NK-92 (cell line): ENCODE measurements around the gene WNT7A.

ENCODE experiments used
- DNase-seq: peaks from one replicate; lab custom pipeline; 2025; ENCODE audit not compliant: unreplicated experiment; lab: John Stamatoyannopoulos, UW

The WNT7A gene

GRCh38 chr3:13796701-13797460 is 83.0 kb downstream of the WNT7A start:
- DNase-seq = no peak

GRCh38 chr3:13795816-13796215 is 84.1 kb downstream of the WNT7A start:
- DNase-seq = no peak

GRCh38 chr3:13794322-13794721 is 85.5 kb downstream of the WNT7A start:
- no peak for DNase-seq

- DNase-seq = no peak
Measured at GRCh38 chr3:13793451-13793850, 86.4 kb downstream of the WNT7A start.

GRCh38 chr3:13792512-13793371 is 87.1 kb downstream of the WNT7A start:
- no peak for DNase-seq

- no peak for DNase-seq
Measured at GRCh38 chr3:13792051-13792490, 87.8 kb downstream of the WNT7A start.

GRCh38 chr3:13791198-13792050 is 88.4 kb downstream of the WNT7A start:
- no peak for DNase-seq

GRCh38 chr3:13790376-13791197 is 89.3 kb downstream of the WNT7A start:
- DNase-seq = no peak

GRCh38 chr3:13788522-13789424 is 91.1 kb downstream of the WNT7A start:
- no peak for DNase-seq

GRCh38 chr3:13787533-13788132 is 92.2 kb downstream of the WNT7A start:
- DNase-seq = no peak

GRCh38 chr3:13786811-13787210 is 93.1 kb downstream of the WNT7A start:
- DNase-seq = no peak

- no peak for DNase-seq
Measured at GRCh38 chr3:13785853-13786436, 93.9 kb downstream of the WNT7A start.

- DNase-seq = no peak
Measured at GRCh38 chr3:13785351-13785750, 94.5 kb downstream of the WNT7A start.

- no peak for DNase-seq
Measured at GRCh38 chr3:13783476-13783875, 96.4 kb downstream of the WNT7A start.

GRCh38 chr3:13782501-13782900 is 97.4 kb downstream of the WNT7A start:
- DNase-seq = no peak

- DNase-seq = no peak
Measured at GRCh38 chr3:13781417-13781816, 98.5 kb downstream of the WNT7A start.

GRCh38 chr3:13780432-13781176 is 99.3 kb downstream of the WNT7A start:
- no peak for DNase-seq
